HepG2 (cell line): ENCODE results near the gene LRRC51. TPM values are rescaled to one million over a fixed set of nuclear protein-coding genes. Genes with fewer than 3 reads are reported as not detected.
A peak's percentile ranks its signal among the peaks of the same experiment; 100 is the strongest.

ENCODE experiments used
- CHD2 ChIP-seq: IDR thresholded peaks from 2 replicates; pipeline ENCODE4 v1.6.1; 2011; ENCODE audit warnings: low read depth, low read length, improper control_type of control experiment
- GPN1 ChIP-seq: sonication (generic); formaldehyde crosslinking; IDR thresholded peaks from 2 replicates; pipeline ENCODE4 v1.5.1; 2020; ENCODE audit warnings: missing genetic modification reagents, borderline replicate concordance
- HOMEZ ChIP-seq: IDR thresholded peaks from 2 replicates; pipeline ENCODE4 v1.6.1; 2016; ENCODE audit warnings: low read depth
- KDM3A ChIP-seq: IDR thresholded peaks from 2 replicates; pipeline ENCODE4 v1.6.1; 2018; ENCODE audit warnings: low read depth, missing compliant biosample characterization
- KMT2A ChIP-seq: sonication (generic); formaldehyde crosslinking; IDR thresholded peaks from 2 replicates; pipeline ENCODE4 v1.4.0; 2020; ENCODE audit warnings: missing genetic modification reagents
- LCORL ChIP-seq, 2 experiments: fragments of 450-650 bp in 1 of 2; sonication (generic) in 1 of 2; formaldehyde crosslinking in 1 of 2; IDR thresholded peaks; 2 replicates each; pipeline versions ENCODE4 v1.5.0 to v1.6.1; 2017 to 2020; ENCODE audit warnings: antibody characterized with exemption in 1 of 2, missing genetic modification reagents in 1 of 2
- MAFG ChIP-seq: sonication (generic); formaldehyde crosslinking; IDR thresholded peaks from 2 replicates; pipeline ENCODE4 v1.5.1; 2020; ENCODE audit warnings: mild to moderate bottlenecking, missing genetic modification reagents
- NCOA2 ChIP-seq: sonication (generic); formaldehyde crosslinking; IDR thresholded peaks from 2 replicates; pipeline ENCODE4 v1.8.0; 2022; ENCODE audit warnings: inconsistent platforms
- NR2C2 ChIP-seq: sonication (generic); formaldehyde crosslinking; IDR thresholded peaks from 2 replicates; pipeline ENCODE4 v1.4.0; 2020; ENCODE audit warnings: missing genetic modification reagents, mild to moderate bottlenecking, moderate library complexity, borderline replicate concordance
- NR2F2 ChIP-seq: IDR thresholded peaks from 2 replicates; pipeline ENCODE4 v1.6.1; 2012; ENCODE audit warnings: low read depth, inconsistent platforms, borderline replicate concordance
- PHF5A ChIP-seq: IDR thresholded peaks from one replicate; pipeline ENCODE4 v1.6.1; 2018; ENCODE audit warnings: low read depth, missing genetic modification reagents; ENCODE audit not compliant: unreplicated experiment
- PRDM15 ChIP-seq: sonication (generic); formaldehyde crosslinking; IDR thresholded peaks from 2 replicates; pipeline ENCODE4 v1.4.0; 2020; ENCODE audit warnings: missing genetic modification reagents
- PRPF4 ChIP-seq: fragments of 200-400 bp; formaldehyde crosslinking; IDR thresholded peaks from 2 replicates; pipeline ENCODE4 v1.6.1; 2016; ENCODE audit warnings: low read length, low read depth; ENCODE audit not compliant: poor library complexity, severe bottlenecking
- SYNCRIP ChIP-seq: fragments of 200-400 bp; formaldehyde crosslinking; IDR thresholded peaks from 2 replicates; pipeline ENCODE4 v1.6.1; 2018; ENCODE audit warnings: mild to moderate bottlenecking, low read depth, low read length; ENCODE audit not compliant: insufficient read depth
- TARDBP ChIP-seq: sonication (generic); formaldehyde crosslinking; IDR thresholded peaks from 2 replicates; pipeline ENCODE4 v1.8.0; 2022; ENCODE audit warnings: mild to moderate bottlenecking, missing genetic modification reagents
- TEAD3 ChIP-seq: optimal IDR thresholded peaks from 2 replicates; pipeline ENCODE3; 2016; ENCODE audit warnings: borderline replicate concordance
- ZNF205 ChIP-seq: IDR thresholded peaks from 2 replicates; pipeline ENCODE4 v1.6.1; 2018; ENCODE audit warnings: missing biosample characterization, missing genetic modification reagents
- ZNF276 ChIP-seq: sonication (generic); formaldehyde crosslinking; IDR thresholded peaks from 2 replicates; pipeline ENCODE4 v1.4.0; 2020; ENCODE audit warnings: mild to moderate bottlenecking, low read depth, missing genetic modification reagents
- ZNF691 ChIP-seq: sonication (generic); formaldehyde crosslinking; IDR thresholded peaks from 2 replicates; pipeline ENCODE4 v1.4.0; 2020; ENCODE audit warnings: missing genetic modification reagents, low read depth, mild to moderate bottlenecking, borderline replicate concordance
- ZNF749 ChIP-seq: sonication (generic); formaldehyde crosslinking; IDR thresholded peaks from 2 replicates; pipeline ENCODE4 v1.8.0; 2022; ENCODE audit warnings: mild to moderate bottlenecking, missing genetic modification reagents, moderate library complexity, borderline replicate concordance
- ZNF773 ChIP-seq: sonication (generic); formaldehyde crosslinking; IDR thresholded peaks from 2 replicates; pipeline ENCODE4 v1.4.0; 2020; ENCODE audit warnings: missing genetic modification reagents, borderline replicate concordance
- ZNF777 ChIP-seq: sonication (generic); formaldehyde crosslinking; IDR thresholded peaks from 2 replicates; pipeline ENCODE4 v1.4.0; 2020; ENCODE audit warnings: missing genetic modification reagents
- polyA plus RNA-seq, 8 experiments: library from polyadenylated mRNA; depleted of rRNA in 3 of 8; stranded (reverse) in 7 of 8; unstranded in 1 of 8; fragments of >200 nt; fragmentation: Illumina TruSeq in 4 of 8; extraction: Trizol in 4 of 8; gene quantifications; 2 replicates each; pipeline versions ENCODE4 v1.2.1 to v1.2.3, GENCODE V29; 2011 to 2016; ENCODE audit warnings: low read depth in 4 of 8, missing spikeins in 1 of 8, mixed read lengths in 1 of 8; ENCODE audit not compliant: insufficient read depth in 1 of 8
- total RNA-seq, 5 experiments: library from RNA; depleted of rRNA; stranded (reverse); fragments of >200 nt; fragmentation: Illumina TruSeq; extraction: Trizol; gene quantifications; 2 replicates each; pipeline ENCODE4 v1.2.3, GENCODE V29; 2016; ENCODE audit warnings: low read depth in 1 of 5

The LRRC51 gene
- total and polyA plus RNA-seq, 2 of the 13 experiments (the other 11 are each of a cell fraction or from before 2014, with no cell fraction given) = 5.3 to 6.0 TPM

- no peak for TF ChIP-seq PRDM15
- TF ChIP-seq MAFG = no peak
- TF ChIP-seq HOMEZ = no peak
- TF ChIP-seq PHF5A = no peak
- no peak for TF ChIP-seq ZNF691 (CRISPR knock-in tag)
- TF ChIP-seq NR2F2 = no peak
- no peak for TF ChIP-seq SYNCRIP
- peak; percentile 49 for TF ChIP-seq NCOA2 (CRISPR knock-in tag)
- no peak for TF ChIP-seq ZNF773 (CRISPR knock-in tag)
- no peak for TF ChIP-seq KDM3A (CRISPR knock-in tag)
- TF ChIP-seq PRPF4 = no peak
- TF ChIP-seq NR2C2 (CRISPR knock-in tag) = peak; percentile 12; the same call in 1 of the 2 replicates
- no peak for TF ChIP-seq GPN1 (CRISPR knock-in tag)
- no peak for TF ChIP-seq LCORL (IDR thresholded peaks at IDR 0.05)
- no peak; the same call in 1 of the 2 replicates for TF ChIP-seq LCORL (CRISPR knock-in tag; IDR thresholded peaks at IDR 0.05)
- peak; percentile 51; the same call in 1 of the 2 replicates for TF ChIP-seq KMT2A (CRISPR knock-in tag)
- no peak for TF ChIP-seq ZNF749 (CRISPR knock-in tag)
- TF ChIP-seq ZNF276 (CRISPR knock-in tag) = no peak
- no peak for TF ChIP-seq TARDBP (CRISPR knock-in tag)
- TF ChIP-seq TEAD3 = peak; percentile 39
- TF ChIP-seq CHD2 = no peak
- peak; percentile 49; the same call in 1 of the 2 replicates for TF ChIP-seq ZNF205 (CRISPR knock-in tag)
- no peak for TF ChIP-seq ZNF777 (CRISPR knock-in tag)
These were observed 39.9 kb upstream of the LRRC51 start (continued) for GRCh38 chr11:72040491-72041363.
